ENCODE data around the gene OR2T5. TPM values are rescaled to one million over a fixed set of nuclear protein-coding genes. Genes with fewer than 3 reads are reported as not detected.
"Not testable (repeated sequence)": the region's sequence is repeated elsewhere in the genome, so short reads cannot be mapped to it uniquely, and the experiment has no call there.

The OR2T5 gene, protein sequence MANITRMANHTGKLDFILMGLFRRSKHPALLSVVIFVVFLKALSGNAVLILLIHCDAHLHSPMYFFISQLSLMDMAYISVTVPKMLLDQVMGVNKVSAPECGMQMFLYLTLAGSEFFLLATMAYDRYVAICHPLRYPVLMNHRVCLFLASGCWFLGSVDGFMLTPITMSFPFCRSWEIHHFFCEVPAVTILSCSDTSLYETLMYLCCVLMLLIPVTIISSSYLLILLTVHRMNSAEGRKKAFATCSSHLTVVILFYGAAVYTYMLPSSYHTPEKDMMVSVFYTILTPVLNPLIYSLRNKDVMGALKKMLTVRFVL
- not detected in 2 replicates for total RNA-seq

DNA sequence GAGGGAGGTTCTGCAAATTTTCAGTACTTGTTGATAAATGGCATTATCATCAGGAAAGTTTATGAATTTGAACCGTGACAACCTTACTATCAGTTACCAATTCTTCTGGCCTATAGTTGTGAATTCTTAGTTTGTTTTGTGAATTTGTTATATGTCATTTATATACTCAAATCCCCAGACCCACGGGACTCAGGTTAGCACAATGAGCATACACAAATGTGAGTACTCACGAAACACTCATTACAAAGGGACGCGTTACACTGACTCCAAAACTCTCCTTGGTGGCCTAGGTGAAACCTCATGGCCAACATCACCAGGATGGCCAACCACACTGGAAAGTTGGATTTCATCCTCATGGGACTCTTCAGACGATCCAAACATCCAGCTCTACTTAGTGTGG is at the start of gene OR2T5:
Gene OR2T5 (plus strand): TSS at position 301 of the 400 bp plus-strand sequence. CDS start 0 bp downstream, at position 301.
- H3K36me3 ChIP-seq (ENCODE audit: control insufficient read depth, insufficient read depth, low read length); DNase-seq (ENCODE audit: low read depth); H3K4me3 ChIP-seq (ENCODE audit: low read depth, low read length); H3K27me3 ChIP-seq (ENCODE audit: control insufficient read depth, insufficient read depth, low read length): not testable (repeated sequence)

DNA sequence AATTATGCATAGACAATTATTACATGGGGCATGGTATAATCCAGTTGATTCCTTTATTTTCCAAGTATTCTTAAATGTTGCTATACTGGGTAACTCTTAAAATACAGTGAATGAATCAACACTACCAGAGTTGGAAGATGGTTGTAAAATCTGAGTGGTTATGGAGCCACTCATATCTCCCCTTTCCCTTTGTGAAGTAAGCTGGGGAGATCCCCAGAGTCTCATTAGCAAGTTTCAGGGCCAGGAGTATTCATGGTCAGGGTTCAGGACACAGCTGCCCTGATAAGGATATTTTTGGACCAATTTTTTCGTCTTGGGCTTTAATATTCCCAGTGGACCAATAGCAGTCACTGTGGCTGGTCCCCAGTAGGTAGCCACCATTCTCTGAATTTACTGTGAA is 49.7 kb upstream of the OR2T5 start:
- not testable (repeated sequence) for DNase-seq (ENCODE audit: low read depth); H3K36me3 ChIP-seq (ENCODE audit: control insufficient read depth, insufficient read depth, low read length); H3K4me3 ChIP-seq (ENCODE audit: low read depth, low read length); H3K27me3 ChIP-seq (ENCODE audit: control insufficient read depth, insufficient read depth, low read length)

- not testable (repeated sequence) for H3K4me3 ChIP-seq (ENCODE audit: low read depth, low read length); H3K27me3 ChIP-seq (ENCODE audit: control insufficient read depth, insufficient read depth, low read length); DNase-seq (ENCODE audit: low read depth); H3K36me3 ChIP-seq (ENCODE audit: control insufficient read depth, insufficient read depth, low read length)
These were observed 49.1 kb upstream of the OR2T5 start for GRCh38 chr1:248439283-248439682.

DNA sequence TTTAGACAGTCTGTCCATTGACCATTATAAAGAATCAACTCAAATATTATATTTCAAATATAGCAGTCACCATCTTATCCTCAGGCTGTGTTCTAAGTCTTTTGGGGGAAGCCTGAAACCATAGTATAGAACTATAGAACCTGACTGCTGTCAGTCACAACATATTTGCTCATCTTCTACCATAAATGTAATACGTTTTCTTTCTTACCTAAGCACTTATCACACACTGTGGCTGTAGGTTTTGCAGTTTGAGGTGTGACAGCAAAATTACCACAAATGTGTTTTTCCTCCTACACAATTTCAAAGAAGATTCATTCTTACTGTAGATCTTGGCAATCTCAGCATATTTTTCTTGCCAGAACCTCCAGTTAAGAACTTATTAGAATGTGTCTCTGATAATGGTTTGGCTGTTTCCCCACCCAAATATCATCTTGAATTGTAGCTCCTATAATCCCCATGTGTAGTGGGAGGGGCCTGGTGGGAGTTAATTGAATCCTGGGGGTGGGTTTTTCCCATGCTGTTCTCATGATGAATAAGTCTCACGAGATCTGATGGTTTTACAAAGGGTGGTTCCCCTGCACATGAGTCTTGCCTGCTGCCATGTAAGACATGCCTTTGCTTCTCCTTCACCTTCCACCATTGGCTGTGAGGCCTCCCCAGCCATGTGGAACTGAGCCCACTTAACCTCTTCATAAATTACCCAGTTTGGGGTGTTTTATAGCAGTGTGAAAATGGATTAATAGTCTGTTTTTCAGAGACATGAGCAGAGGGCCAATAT is 45.7 kb upstream of the OR2T5 start:
- not testable (repeated sequence) for H3K27me3 ChIP-seq (ENCODE audit: control insufficient read depth, insufficient read depth, low read length); DNase-seq (ENCODE audit: low read depth); H3K4me3 ChIP-seq (ENCODE audit: low read depth, low read length); H3K36me3 ChIP-seq (ENCODE audit: control insufficient read depth, insufficient read depth, low read length)

- H3K4me3 ChIP-seq (ENCODE audit: low read depth, low read length); DNase-seq (ENCODE audit: low read depth); H3K27me3 ChIP-seq (ENCODE audit: control insufficient read depth, insufficient read depth, low read length); H3K36me3 ChIP-seq (ENCODE audit: control insufficient read depth, insufficient read depth, low read length): not testable (repeated sequence)
These were observed 43.8 kb upstream of the OR2T5 start for GRCh38 chr1:248444603-248445002.

- H3K27me3 ChIP-seq (ENCODE audit: control insufficient read depth, insufficient read depth, low read length); DNase-seq (ENCODE audit: low read depth): not testable (repeated sequence)
These were observed 43.0 kb upstream of the OR2T5 start, which contains the start of gene OR2T2 for GRCh38 chr1:248445399-248445798. Gene OR2T2 (plus strand): TSS chr1:248445637. CDS start chr1:248452798, 7,161 bp downstream.

DNA sequence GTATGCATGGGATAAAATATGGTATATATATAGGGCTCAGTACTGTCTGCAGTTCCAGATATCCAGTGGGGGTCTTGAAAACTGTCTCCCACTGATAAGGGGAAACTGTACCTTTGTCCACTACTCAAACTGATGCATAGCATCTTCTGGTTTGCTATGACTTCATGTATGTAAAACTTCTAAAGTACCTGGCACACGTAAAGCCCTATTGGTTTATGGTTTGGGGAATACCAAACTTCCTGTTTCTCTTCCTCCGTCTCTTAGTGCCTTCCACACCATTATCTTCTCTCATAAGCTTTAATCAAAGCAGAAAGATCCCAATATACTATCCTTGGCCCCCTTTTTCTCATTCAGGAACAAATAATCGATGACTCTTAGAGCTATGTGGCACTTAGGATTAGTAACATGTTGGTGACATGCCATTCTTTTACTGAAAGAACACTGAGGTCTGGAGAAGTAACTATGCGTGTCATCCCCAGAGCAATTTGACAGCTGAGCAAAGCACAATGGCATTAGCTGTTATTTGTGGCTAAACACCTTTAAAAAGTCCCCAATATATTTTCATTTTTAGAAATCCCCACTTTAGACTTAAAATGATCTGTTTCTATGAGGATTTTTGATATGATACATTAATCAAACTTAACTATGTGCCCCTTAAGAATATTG is 39.8 kb upstream of the OR2T5 start:
- DNase-seq (ENCODE audit: low read depth), result not testable (repeated sequence)

More at GRCh38 chr1:248445399-248445798, 43.0 kb upstream of the OR2T5 start, which contains the start of gene OR2T2:
- H3K4me3 ChIP-seq (ENCODE audit: low read depth, low read length); H3K36me3 ChIP-seq (ENCODE audit: control insufficient read depth, insufficient read depth, low read length): not testable (repeated sequence)

DNA sequence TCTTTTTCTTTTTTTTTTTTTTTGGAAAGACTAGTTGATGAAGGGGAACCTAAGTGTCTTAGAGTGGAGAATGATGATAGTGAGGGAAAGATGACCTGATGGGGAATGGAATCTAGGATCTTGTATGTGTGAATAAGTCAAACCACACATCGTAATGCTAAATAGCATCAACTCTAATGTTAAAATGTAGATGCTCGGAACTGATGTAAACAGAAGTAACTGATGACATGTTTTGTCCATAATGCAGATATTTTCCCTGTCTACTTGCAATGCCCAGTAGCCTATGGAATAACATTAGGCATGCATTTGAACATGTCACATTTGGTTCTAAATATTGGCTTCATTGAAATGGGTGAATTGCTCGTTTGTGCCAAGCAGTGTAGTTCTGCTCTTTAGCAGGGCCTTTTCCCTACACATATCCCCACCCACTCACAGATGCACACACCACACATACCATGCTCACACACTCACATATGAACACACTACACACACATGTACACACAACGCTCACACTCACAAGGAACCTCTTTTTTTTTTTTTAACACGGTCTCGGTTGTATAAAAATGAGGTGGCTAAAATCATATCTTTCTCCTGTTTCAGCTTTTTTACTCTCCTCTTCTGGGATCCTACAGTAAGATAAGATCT is 38.4 kb upstream of the OR2T5 start:
- H3K4me3 ChIP-seq (ENCODE audit: low read depth, low read length); H3K27me3 ChIP-seq (ENCODE audit: control insufficient read depth, insufficient read depth, low read length); H3K36me3 ChIP-seq (ENCODE audit: control insufficient read depth, insufficient read depth, low read length); DNase-seq (ENCODE audit: low read depth): not testable (repeated sequence)

More for the DNA sequence above, 39.8 kb upstream of the OR2T5 start:
- not testable (repeated sequence) for H3K4me3 ChIP-seq (ENCODE audit: low read depth, low read length); H3K36me3 ChIP-seq (ENCODE audit: control insufficient read depth, insufficient read depth, low read length); H3K27me3 ChIP-seq (ENCODE audit: control insufficient read depth, insufficient read depth, low read length)

DNA sequence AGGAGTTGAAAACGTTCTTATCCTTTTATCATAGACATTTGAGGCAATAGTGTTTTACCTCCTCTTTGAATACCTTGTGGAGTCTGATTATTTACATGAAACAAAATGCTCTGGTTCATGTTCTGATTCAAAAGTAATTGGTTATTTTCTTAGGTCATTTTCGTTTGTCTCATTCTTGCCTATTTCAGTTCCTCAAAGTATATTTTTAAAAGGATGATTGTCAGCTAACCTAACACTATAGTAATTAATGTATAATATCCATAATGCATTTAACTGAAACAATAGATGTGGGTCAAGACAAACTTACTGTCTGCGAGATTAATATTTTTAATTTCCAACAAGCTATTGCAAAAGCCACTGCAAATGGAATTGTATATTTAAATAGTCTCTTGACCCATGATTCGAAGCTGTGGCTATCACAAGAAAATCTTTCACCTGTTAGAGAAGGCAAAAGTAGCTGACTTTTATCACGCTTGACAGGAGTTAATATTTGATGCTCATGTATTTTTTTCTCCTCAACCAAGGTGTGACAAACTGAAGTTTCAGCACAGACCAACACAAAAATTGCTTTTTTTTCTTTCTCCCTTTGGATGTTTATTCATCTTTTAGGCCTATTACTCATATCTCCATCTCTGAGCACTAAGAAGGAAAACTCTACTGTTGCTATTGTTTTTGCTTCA is 37.8 kb upstream of the OR2T5 start:
- H3K27me3 ChIP-seq (ENCODE audit: control insufficient read depth, insufficient read depth, low read length); H3K4me3 ChIP-seq (ENCODE audit: low read depth, low read length); H3K36me3 ChIP-seq (ENCODE audit: control insufficient read depth, insufficient read depth, low read length); DNase-seq (ENCODE audit: low read depth): not testable (repeated sequence)

- DNase-seq (ENCODE audit: low read depth); H3K4me3 ChIP-seq (ENCODE audit: low read depth, low read length); H3K27me3 ChIP-seq (ENCODE audit: control insufficient read depth, insufficient read depth, low read length); H3K36me3 ChIP-seq (ENCODE audit: control insufficient read depth, insufficient read depth, low read length): not testable (repeated sequence)
These were observed 34.8 kb upstream of the OR2T5 start for GRCh38 chr1:248453619-248454018.

GRCh38 chr1:248455045-248455444 is 33.3 kb upstream of the OR2T5 start:
- not testable (repeated sequence) for H3K4me3 ChIP-seq (ENCODE audit: low read depth, low read length); H3K27me3 ChIP-seq (ENCODE audit: control insufficient read depth, insufficient read depth, low read length); H3K36me3 ChIP-seq (ENCODE audit: control insufficient read depth, insufficient read depth, low read length); DNase-seq (ENCODE audit: low read depth)

- H3K27me3 ChIP-seq (ENCODE audit: control insufficient read depth, insufficient read depth, low read length); DNase-seq (ENCODE audit: low read depth); H3K4me3 ChIP-seq (ENCODE audit: low read depth, low read length); H3K36me3 ChIP-seq (ENCODE audit: control insufficient read depth, insufficient read depth, low read length): not testable (repeated sequence)
These were observed 31.8 kb upstream of the OR2T5 start for GRCh38 chr1:248456635-248457034.

- H3K27me3 ChIP-seq (ENCODE audit: control insufficient read depth, insufficient read depth, low read length); H3K4me3 ChIP-seq (ENCODE audit: low read depth, low read length); H3K36me3 ChIP-seq (ENCODE audit: control insufficient read depth, insufficient read depth, low read length); DNase-seq (ENCODE audit: low read depth): not testable (repeated sequence)
These were observed 29.3 kb upstream of the OR2T5 start for GRCh38 chr1:248459117-248459516.

Data from kidney epithelial cell (primary cell).